GM23338 (cell line): ENCODE results near the gene PPIF. TPM values are rescaled to one million over a fixed set of nuclear protein-coding genes. Genes with fewer than 3 reads are reported as not detected.

Experiments used
- ATAC-seq: fragments of 200-7000 bp; cut with Tn5 transposase; 3 replicates; pipeline ENCODE4 v1.9.1; 2020
- DNase-seq: peaks from one replicate; pipeline ENCODE4 v3.0.0-alpha.2; 2015; ENCODE audit warnings: low spot score
- H2AFZ ChIP-seq: fragments of 200-600 bp; sonication (generic); 2 replicates; pipeline ENCODE4 v1.8.0; 2016; ENCODE audit warnings: antibody characterized with exemption, mild to moderate bottlenecking, moderate library complexity
- H3F3A ChIP-seq: fragments of 200-600 bp; sonication (generic); replicated peaks from 2 replicates; pipeline ENCODE4 v1.8.0; 2017; ENCODE audit warnings: antibody characterized with exemption, mixed run types, low read depth
- H3K27ac ChIP-seq: fragments of 200-600 bp; sonication (generic); 2 replicates; pipeline ENCODE4 v1.6.1; 2016; ENCODE audit warnings: low read depth
- H3K27me3 ChIP-seq: fragments of 200-600 bp; sonication (generic); 2 replicates; pipeline ENCODE4 v1.8.0; 2016; ENCODE audit warnings: mild to moderate bottlenecking, mixed run types, moderate library complexity; ENCODE audit not compliant: insufficient read depth
- H3K36me3 ChIP-seq: fragments of 200-600 bp; sonication (generic); 2 replicates; pipeline ENCODE4 v1.8.0; 2016; ENCODE audit warnings: mild to moderate bottlenecking; ENCODE audit not compliant: insufficient read depth
- H3K4me1 ChIP-seq: fragments of 200-600 bp; sonication (generic); 2 replicates; pipeline ENCODE4 v1.8.0; 2016; ENCODE audit warnings: mild to moderate bottlenecking, moderate library complexity; ENCODE audit not compliant: insufficient read depth
- H3K4me2 ChIP-seq: fragments of 200-600 bp; sonication (generic); 2 replicates; pipeline ENCODE4 v1.7.1; 2017; ENCODE audit warnings: mixed run types
- H3K4me3 ChIP-seq: fragments of 200-600 bp; sonication (generic); 2 replicates; pipeline ENCODE4 v1.6.1; 2016; ENCODE audit warnings: mixed run types
- H3K79me2 ChIP-seq: fragments of 200-600 bp; sonication (generic); replicated peaks from 2 replicates; pipeline ENCODE4 v1.8.0; 2017; ENCODE audit warnings: mild to moderate bottlenecking; ENCODE audit not compliant: insufficient read depth
- H3K9me2 ChIP-seq: fragments of 200-600 bp; sonication (generic); 2 replicates; pipeline ENCODE4 v1.8.0; 2017; ENCODE audit not compliant: insufficient read depth
- H4K20me1 ChIP-seq: fragments of 200-600 bp; sonication (generic); replicated peaks from 2 replicates; pipeline ENCODE4 v1.8.0; 2017; ENCODE audit warnings: mild to moderate bottlenecking; ENCODE audit not compliant: insufficient read depth
- H3K27ac Mint-ChIP-seq: 2 replicates; pipeline ENCODE4 v1.8.0; 2020; ENCODE audit warnings: inconsistent platforms, mild to moderate bottlenecking, moderate library complexity, mixed read lengths
- H3K27me3 Mint-ChIP-seq: 3 replicates; pipeline ENCODE4 v1.8.0; 2022; ENCODE audit warnings: low read depth, mild to moderate bottlenecking, moderate library complexity, mixed read lengths, inconsistent platforms; ENCODE audit not compliant: insufficient read depth, poor library complexity
- H3K36me3 Mint-ChIP-seq: 3 replicates; pipeline ENCODE4 v1.8.0; 2021; ENCODE audit warnings: low read depth, mild to moderate bottlenecking, inconsistent platforms, moderate library complexity, mixed read lengths
- H3K4me1 Mint-ChIP-seq: 3 replicates; pipeline ENCODE4 v1.8.0; 2020; ENCODE audit warnings: mild to moderate bottlenecking, inconsistent platforms, mixed read lengths
- H3K4me3 Mint-ChIP-seq: 3 replicates; pipeline ENCODE4 v1.8.0; 2021; ENCODE audit warnings: moderate library complexity, mild to moderate bottlenecking, inconsistent platforms, mixed read lengths
- H3K9me3 Mint-ChIP-seq: 3 replicates; pipeline ENCODE4 v1.8.0; 2020; ENCODE audit warnings: moderate library complexity, mild to moderate bottlenecking, inconsistent platforms, mixed read lengths
- CREB1 ChIP-seq: fragments of 250-450 bp; sonication (Bioruptor Pico); IDR thresholded peaks from 2 replicates; pipeline ENCODE4 v1.5.0; 2020; ENCODE audit warnings: low read depth, mild to moderate bottlenecking, moderate library complexity
- JUNB ChIP-seq: IDR thresholded peaks from one replicate; pipeline ENCODE4 v1.6.1; 2016; ENCODE audit warnings: antibody characterized with exemption; ENCODE audit not compliant: unreplicated experiment
- NANOG ChIP-seq: IDR thresholded peaks from 2 replicates; pipeline ENCODE4 v1.6.1; 2016; ENCODE audit warnings: antibody characterized with exemption, borderline replicate concordance
- POLR2AphosphoS5 ChIP-seq: IDR thresholded peaks from 2 replicates; pipeline ENCODE4 v1.6.1; 2016; ENCODE audit warnings: antibody characterized with exemption, low read depth
- STAT1 ChIP-seq: IDR thresholded peaks from one replicate; pipeline ENCODE4 v1.6.1; 2016; ENCODE audit warnings: antibody characterized with exemption; ENCODE audit not compliant: unreplicated experiment
- ZNF114 ChIP-seq: fragments of 250-450 bp; sonication (Bioruptor Pico); IDR thresholded peaks from 2 replicates; pipeline ENCODE4 v1.5.0; 2020; ENCODE audit warnings: mild to moderate bottlenecking, moderate library complexity
- ZNF331 ChIP-seq: fragments of 250-450 bp; sonication (Bioruptor Pico); IDR thresholded peaks from 2 replicates; pipeline ENCODE4 v1.5.0; 2020; ENCODE audit warnings: low read depth, mild to moderate bottlenecking, moderate library complexity
- ZNF462 ChIP-seq: fragments of 250-450 bp; sonication (Bioruptor Pico); IDR thresholded peaks from 2 replicates; pipeline ENCODE4 v1.5.0; 2020; ENCODE audit warnings: mild to moderate bottlenecking, moderate library complexity
- polyA plus RNA-seq: library from polyadenylated mRNA; unstranded; fragments of >200 nt; fragmentation: Nextera tagmentation; extraction: Ambion mirVana; gene quantifications from 2 replicates; pipeline ENCODE4 v1.2.1, GENCODE V29; 2016
- total RNA-seq: library from RNA; depleted of rRNA; stranded (reverse); fragments of >200 nt; shearing (Covaris generic); gene quantifications from 2 replicates; pipeline ENCODE4 v1.2.3, GENCODE V29; 2014

The PPIF gene
- total and polyA plus RNA-seq, 2 experiments from 2014 or later: 32.1 to 43.6 TPM

GRCh38 chr10:79378383-79378646, 31.0 kb downstream of the PPIF start (continued):
- TF ChIP-seq NANOG (no peak), CREB1 (CRISPR knock-in tag) (no peak), POLR2AphosphoS5 (no peak), ZNF331 (CRISPR knock-in tag) (no peak), ZNF462 (CRISPR knock-in tag) (no peak), JUNB (no peak), ZNF114 (no peak)

GRCh38 chr10:79378647-79379511, 31.6 kb downstream of the PPIF start:
- no peak overlapping the region for H3K4me3 ChIP-seq
- H3K79me2 ChIP-seq: no peaks in the 10 kb centered on the region
- no peak overlapping the region for H2AFZ ChIP-seq
- H3K9me2 ChIP-seq: no peaks in the 10 kb centered on the region
- Mint-ChIP-seq H3K36me3 (no peaks in the 10 kb centered on the region), H3K27ac (no peak overlapping the region), H3K9me3 (no peaks in the 10 kb centered on the region; the same call in 2 of the 3 replicates), H3K27me3 (peaks cover 10% of the 10 kb centered on the region), H3K4me1 (peaks cover 6% of the 10 kb centered on the region; the same call in 2 of the 3 replicates), H3K4me3 (no peak overlapping the region)
- TF ChIP-seq STAT1: no peak
- H4K20me1 ChIP-seq: no peaks in the 10 kb centered on the region
- DNase-seq (no peak), ATAC-seq (no peak)
- no peaks in the 10 kb centered on the region for H3K4me1 ChIP-seq
- H3K4me2 ChIP-seq: no peak overlapping the region
- H3K27me3 ChIP-seq: no peaks in the 10 kb centered on the region
- no peak overlapping the region for H3K27ac ChIP-seq
- H3K36me3 ChIP-seq: no peaks in the 10 kb centered on the region
- H3F3A ChIP-seq: no peaks in the 10 kb centered on the region; the same call in 1 of the 2 replicates
